ENCODE results near the gene ZNF280B.

ZNF280B gene

DNA sequence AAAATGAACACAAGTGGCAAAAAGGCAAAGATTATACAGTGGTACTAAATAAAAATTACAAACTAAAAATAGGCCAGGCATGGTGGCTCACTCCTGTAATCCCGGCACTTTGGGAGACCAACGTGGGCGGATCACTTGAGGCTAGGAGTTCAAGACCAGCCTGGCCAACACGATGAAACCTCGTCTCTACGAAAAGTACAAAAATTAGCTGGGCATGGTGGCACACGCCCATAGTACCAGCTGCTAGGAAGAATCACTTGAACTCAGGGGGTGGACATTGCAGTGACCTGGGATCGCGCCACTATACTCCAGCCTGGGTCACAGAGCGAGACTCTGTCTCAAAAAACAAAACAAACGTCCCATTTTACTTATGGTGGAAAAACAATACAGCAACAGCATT, 24.5 kb downstream of the ZNF280B start:
- no peak overlapping the region for H3K4ac ChIP-seq (ENCODE audit: low read depth, low read length)
- no peaks in the 10 kb centered on the region for H3K27me3 ChIP-seq (ENCODE audit: insufficient read depth, low read length)
- no peak overlapping the region for H3K4me3 ChIP-seq (ENCODE audit: low read depth, low read length)

DNA sequence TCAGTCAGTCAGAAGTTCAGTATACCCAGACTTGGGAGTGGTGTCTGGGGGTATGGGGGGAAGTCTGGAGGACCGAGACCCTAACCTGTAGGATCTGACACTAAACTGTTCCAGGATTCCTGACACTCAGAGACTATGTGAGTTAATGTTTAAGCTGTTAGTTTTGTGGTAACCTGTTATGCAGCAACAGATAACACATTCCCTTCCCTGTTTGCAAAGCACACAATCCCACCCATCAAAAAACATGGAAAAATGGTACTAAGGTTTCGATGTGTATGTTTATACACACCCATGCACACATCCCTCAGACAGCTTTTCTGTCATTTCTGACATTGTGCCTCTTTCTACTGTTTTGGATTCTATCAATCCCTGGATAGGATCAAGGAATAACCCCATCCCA, 27.6 kb downstream of the ZNF280B start:
- H2BK5ac ChIP-seq (ENCODE audit: low read depth, low read length, poor library complexity), result no peak overlapping the region
- H3K27me3 ChIP-seq (ENCODE audit: insufficient read depth, low read length), result no peaks in the 10 kb centered on the region
- H3K14ac ChIP-seq (ENCODE audit: low read length), result no peak overlapping the region
- no peak overlapping the region for H2BK120ac ChIP-seq (ENCODE audit: insufficient read depth, low read length, poor library complexity)
- H2AFZ ChIP-seq (ENCODE audit: insufficient read depth, low read length, poor library complexity), result no peak overlapping the region
- DNase-seq, result no peak
- no peak overlapping the region for H2BK12ac ChIP-seq (ENCODE audit: low read length)
- no peak overlapping the region for H4K91ac ChIP-seq (ENCODE audit: low read depth, low read length)
- no peaks in the 10 kb centered on the region for H3K36me3 ChIP-seq (ENCODE audit: control insufficient read depth in 1 of 2, insufficient read depth in 2 of 2, low read length in 2 of 2)
- no peak overlapping the region for H4K12ac ChIP-seq (ENCODE audit: low read depth, low read length)
- no peak overlapping the region for H3K4me2 ChIP-seq (ENCODE audit: low read length)
- no CpG with 5 or more reads among the region's 2 CpGs for WGBS (ENCODE audit: extremely low coverage, insufficient coverage, insufficient read length)
- H3K18ac ChIP-seq (ENCODE audit: low read length), result no peak overlapping the region
- H3K4me1 ChIP-seq (ENCODE audit: control insufficient read depth in 1 of 2, insufficient read depth in 2 of 2, low read length in 2 of 2), result no peaks in the 10 kb centered on the region
- no peak overlapping the region for H4K8ac ChIP-seq (ENCODE audit: low read depth, low read length)
- H3K79me2 ChIP-seq (ENCODE audit: control insufficient read depth, insufficient read depth, low read length, poor library complexity), result no peaks in the 10 kb centered on the region
- H2AK5ac ChIP-seq (ENCODE audit: low read length), result no peak overlapping the region
- H3K9ac ChIP-seq (ENCODE audit: low read length), result no peak overlapping the region
- H3K4me3 ChIP-seq (ENCODE audit: low read depth, low read length), result no peak overlapping the region
- H3K4ac ChIP-seq (ENCODE audit: low read depth, low read length), result no peak overlapping the region
- no peaks in the 10 kb centered on the region for H3K9me3 ChIP-seq (ENCODE audit: insufficient read depth, low read depth, low read length)
- no peaks in the 10 kb centered on the region for H3K79me1 ChIP-seq (ENCODE audit: low read length)
- no peak overlapping the region for H3K27ac ChIP-seq (ENCODE audit: low read depth, low read length)
- no peak overlapping the region for H3K23ac ChIP-seq (ENCODE audit: low read length)

More for the DNA sequence above, 24.5 kb downstream of the ZNF280B start:
- H4K91ac ChIP-seq (ENCODE audit: low read depth, low read length), result no peak overlapping the region
- WGBS (ENCODE audit: extremely low coverage, insufficient coverage, insufficient read length), result no CpG with 5 or more reads among the region's 11 CpGs
- H3K23ac ChIP-seq (ENCODE audit: low read length), result no peak overlapping the region
- H3K4me2 ChIP-seq (ENCODE audit: low read length), result no peak overlapping the region
- no peaks in the 10 kb centered on the region for H3K79me2 ChIP-seq (ENCODE audit: control insufficient read depth, insufficient read depth, low read length, poor library complexity)
- H2BK12ac ChIP-seq (ENCODE audit: low read length), result no peak overlapping the region
- H2AFZ ChIP-seq (ENCODE audit: insufficient read depth, low read length, poor library complexity), result no peak overlapping the region
- no peak overlapping the region for H2BK5ac ChIP-seq (ENCODE audit: low read depth, low read length, poor library complexity)
- H3K9ac ChIP-seq (ENCODE audit: low read length), result no peak overlapping the region
- no peak overlapping the region for H3K18ac ChIP-seq (ENCODE audit: low read length)
- no peak overlapping the region for H4K12ac ChIP-seq (ENCODE audit: low read depth, low read length)
- H3K27ac ChIP-seq (ENCODE audit: low read depth, low read length), result no peak overlapping the region
- no peak overlapping the region for H3K14ac ChIP-seq (ENCODE audit: low read length)
- DNase-seq, result no peak
- no peaks in the 10 kb centered on the region for H3K36me3 ChIP-seq (ENCODE audit: control insufficient read depth in 1 of 2, insufficient read depth in 2 of 2, low read length in 2 of 2)
- no peaks in the 10 kb centered on the region for H3K9me3 ChIP-seq (ENCODE audit: insufficient read depth, low read depth, low read length)
- H3K79me1 ChIP-seq (ENCODE audit: low read length), result no peaks in the 10 kb centered on the region
- H2BK120ac ChIP-seq (ENCODE audit: insufficient read depth, low read length, poor library complexity), result no peak overlapping the region
- H2AK5ac ChIP-seq (ENCODE audit: low read length), result no peak overlapping the region
- no peaks in the 10 kb centered on the region for H3K4me1 ChIP-seq (ENCODE audit: control insufficient read depth in 1 of 2, insufficient read depth in 2 of 2, low read length in 2 of 2)
- no peak overlapping the region for H4K8ac ChIP-seq (ENCODE audit: low read depth, low read length)

DNA sequence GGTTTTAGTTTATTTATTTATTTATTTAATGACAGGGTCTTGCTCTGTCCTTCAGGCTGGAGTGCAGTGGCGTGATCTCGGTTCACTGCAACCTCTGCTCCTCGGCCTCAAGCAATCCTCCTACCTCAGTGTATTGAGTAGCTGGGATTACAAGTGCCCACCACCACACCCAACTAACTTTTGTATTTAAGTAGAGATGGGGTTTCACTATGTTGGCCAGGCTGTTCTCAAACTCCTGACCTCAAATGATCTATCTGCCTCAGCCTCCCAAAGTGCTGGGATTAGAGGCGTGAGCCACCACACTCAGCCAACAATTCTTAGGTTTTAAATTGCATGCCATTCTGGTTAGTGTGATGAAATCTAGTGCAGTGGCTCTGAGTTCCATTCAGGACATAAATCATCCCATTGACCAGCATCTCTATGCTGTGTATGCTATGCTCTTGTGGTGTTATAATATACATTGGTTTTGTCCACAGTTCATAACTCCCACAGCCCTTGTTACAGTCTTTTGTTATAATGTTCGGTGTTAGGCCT, 28.5 kb downstream of the ZNF280B start:
- H2BK12ac ChIP-seq (ENCODE audit: low read length), result no peak overlapping the region
- H3K9me3 ChIP-seq (ENCODE audit: insufficient read depth, low read depth, low read length), result no peaks in the 10 kb centered on the region
- no peak overlapping the region for H4K8ac ChIP-seq (ENCODE audit: low read depth, low read length)
- H3K27me3 ChIP-seq (ENCODE audit: insufficient read depth, low read length), result no peaks in the 10 kb centered on the region
- H2AK5ac ChIP-seq (ENCODE audit: low read length), result no peak overlapping the region
- no peak overlapping the region for H3K9ac ChIP-seq (ENCODE audit: low read length)
- H3K27ac ChIP-seq (ENCODE audit: low read depth, low read length), result no peak overlapping the region
- H3K18ac ChIP-seq (ENCODE audit: low read length), result no peak overlapping the region
- no peaks in the 10 kb centered on the region for H3K79me2 ChIP-seq (ENCODE audit: control insufficient read depth, insufficient read depth, low read length, poor library complexity)
- no peak overlapping the region for H3K14ac ChIP-seq (ENCODE audit: low read length)
- H3K4me1 ChIP-seq (ENCODE audit: control insufficient read depth in 1 of 2, insufficient read depth in 2 of 2, low read length in 2 of 2), result no peaks in the 10 kb centered on the region
- WGBS (ENCODE audit: extremely low coverage, insufficient coverage, insufficient read length), result no CpG with 5 or more reads among the region's 5 CpGs
- H2BK5ac ChIP-seq (ENCODE audit: low read depth, low read length, poor library complexity), result no peak overlapping the region
- no peak overlapping the region for H4K12ac ChIP-seq (ENCODE audit: low read depth, low read length)
- no peak overlapping the region for H4K91ac ChIP-seq (ENCODE audit: low read depth, low read length)
- no peak overlapping the region for H2AFZ ChIP-seq (ENCODE audit: insufficient read depth, low read length, poor library complexity)
- H3K79me1 ChIP-seq (ENCODE audit: low read length), result no peaks in the 10 kb centered on the region
- peak; percentile 2 to 52 for DNase-seq
- no peak overlapping the region for H3K4me3 ChIP-seq (ENCODE audit: low read depth, low read length)
- no peak overlapping the region for H3K4me2 ChIP-seq (ENCODE audit: low read length)
- H3K36me3 ChIP-seq (ENCODE audit: control insufficient read depth in 1 of 2, insufficient read depth in 2 of 2, low read length in 2 of 2), result no peaks in the 10 kb centered on the region
- no peak overlapping the region for H2BK120ac ChIP-seq (ENCODE audit: insufficient read depth, low read length, poor library complexity)
- no peak overlapping the region for H3K4ac ChIP-seq (ENCODE audit: low read depth, low read length)
- H3K23ac ChIP-seq (ENCODE audit: low read length), result no peak overlapping the region

DNA sequence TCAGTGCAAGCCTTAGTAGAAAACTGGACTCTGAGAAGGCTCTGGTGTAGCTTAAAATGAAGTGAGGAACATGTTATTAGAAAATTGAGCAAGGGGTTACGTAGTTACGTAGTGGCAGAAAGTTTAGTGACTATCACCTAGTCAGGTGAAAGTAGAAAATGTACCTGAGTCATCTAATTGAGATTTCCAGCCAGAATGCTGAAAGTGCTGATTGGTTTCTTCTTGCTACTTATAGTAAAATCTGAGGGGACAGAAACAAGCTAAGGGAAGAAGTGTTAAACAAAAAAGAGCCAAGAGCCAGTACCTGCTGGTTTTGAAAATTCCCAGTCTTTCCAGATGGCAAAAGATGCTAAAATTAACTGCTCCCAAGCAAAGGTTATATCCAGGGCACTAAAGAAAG, 29.4 kb downstream of the ZNF280B start:
- Histone ChIP-seq H3K36me3 (ENCODE audit: control insufficient read depth in 1 of 2, insufficient read depth in 2 of 2, low read length in 2 of 2) (no peaks in the 10 kb centered on the region), H3K9ac (ENCODE audit: low read length) (no peak overlapping the region), H3K27ac (ENCODE audit: low read depth, low read length) (no peak overlapping the region), H2AFZ (ENCODE audit: insufficient read depth, low read length, poor library complexity) (no peak overlapping the region), H3K4me1 (ENCODE audit: control insufficient read depth in 1 of 2, insufficient read depth in 2 of 2, low read length in 2 of 2) (no peaks in the 10 kb centered on the region), H4K12ac (ENCODE audit: low read depth, low read length) (no peak overlapping the region), H3K4ac (ENCODE audit: low read depth, low read length) (no peak overlapping the region), H3K79me1 (ENCODE audit: low read length) (no peaks in the 10 kb centered on the region), H3K79me2 (ENCODE audit: control insufficient read depth, insufficient read depth, low read length, poor library complexity) (no peaks in the 10 kb centered on the region), H2BK12ac (ENCODE audit: low read length) (no peak overlapping the region), H4K91ac (ENCODE audit: low read depth, low read length) (no peak overlapping the region), H3K4me3 (ENCODE audit: low read depth, low read length) (no peak overlapping the region), H3K4me2 (ENCODE audit: low read length) (no peak overlapping the region), H3K23ac (ENCODE audit: low read length) (no peak overlapping the region), H3K14ac (ENCODE audit: low read length) (no peak overlapping the region), H2AK5ac (ENCODE audit: low read length) (no peak overlapping the region), H3K27me3 (ENCODE audit: insufficient read depth, low read length) (no peaks in the 10 kb centered on the region), H4K8ac (ENCODE audit: low read depth, low read length) (no peak overlapping the region), H3K18ac (ENCODE audit: low read length) (no peak overlapping the region), H2BK120ac (ENCODE audit: insufficient read depth, low read length, poor library complexity) (no peak overlapping the region), H3K9me3 (ENCODE audit: insufficient read depth, low read depth, low read length) (no peaks in the 10 kb centered on the region), H2BK5ac (ENCODE audit: low read depth, low read length, poor library complexity) (no peak overlapping the region)
- no CpG with 5 or more reads among the region's 2 CpGs for WGBS (ENCODE audit: extremely low coverage, insufficient coverage, insufficient read length)
- peak in 1 of 2 donors; percentile 46 for DNase-seq
